HG03280 (cell line): ENCODE measurements around the gene JUP.
"Not testable (repeated sequence)": the region's sequence is repeated elsewhere in the genome, so short reads cannot be mapped to it uniquely, and the experiment has no call there.

Experiments
- ATAC-seq: cut with Tn5 transposase; IDR thresholded peaks from one replicate; pipeline ENCODE4 v1.9.1; 2021; ENCODE audit warnings: mild to moderate bottlenecking, moderate library complexity; ENCODE audit not compliant: unreplicated experiment

JUP gene

GRCh38 chr17:41781404-41782110 is 5.0 kb downstream of the JUP start:
- no peak for ATAC-seq

- ATAC-seq, result no peak
Observed at GRCh38 chr17:41779954-41780353, 6.6 kb downstream of the JUP start.

- no peak for ATAC-seq
Observed at GRCh38 chr17:41777574-41778188, 8.8 kb downstream of the JUP start.

- no peak for ATAC-seq
Observed at GRCh38 chr17:41777157-41777573, 9.3 kb downstream of the JUP start.

- ATAC-seq, result not testable (repeated sequence)
Observed at GRCh38 chr17:41776262-41776900, 10.1 kb downstream of the JUP start.

GRCh38 chr17:41775394-41776226 is 10.9 kb downstream of the JUP start:
- no peak for ATAC-seq

GRCh38 chr17:41773731-41774193 is 12.7 kb downstream of the JUP start:
- ATAC-seq, result no peak

GRCh38 chr17:41773190-41773588 is 13.3 kb downstream of the JUP start:
- no peak for ATAC-seq

- ATAC-seq, result no peak
Observed at GRCh38 chr17:41772586-41773189, 13.8 kb downstream of the JUP start.

GRCh38 chr17:41772218-41772585 is 14.3 kb downstream of the JUP start:
- no peak for ATAC-seq

- no peak for ATAC-seq
Observed at GRCh38 chr17:41771389-41772206, 14.9 kb downstream of the JUP start.

- no peak for ATAC-seq
Observed at GRCh38 chr17:41769985-41770384, 16.5 kb downstream of the JUP start.

GRCh38 chr17:41769346-41769862 is 17.1 kb downstream of the JUP start:
- no peak for ATAC-seq

GRCh38 chr17:41768682-41769288 is 17.7 kb downstream of the JUP start:
- no peak for ATAC-seq

- ATAC-seq, result no peak
Observed at GRCh38 chr17:41767324-41768042, 19.0 kb downstream of the JUP start.

GRCh38 chr17:41766135-41766534 is 20.4 kb downstream of the JUP start:
- no peak for ATAC-seq

- no peak for ATAC-seq
Observed at GRCh38 chr17:41763327-41763726, 23.2 kb downstream of the JUP start.

GRCh38 chr17:41762841-41763240 is 23.7 kb downstream of the JUP start:
- no peak for ATAC-seq

- no peak for ATAC-seq
Observed at GRCh38 chr17:41762391-41762790, 24.1 kb downstream of the JUP start.
